NCI-H2196 (cell line): ENCODE data around the gene OTOP2.

Experiments
- DNase-seq: peaks from one replicate; lab custom pipeline; 2025; ENCODE audit not compliant: unreplicated experiment; lab: John Stamatoyannopoulos, UW

The OTOP2 gene

GRCh38 chr17:74923538-74924249 lies 379 bp upstream of the OTOP2 start:
- peak; percentile 82 for DNase-seq

GRCh38 chr17:74925242-74925641 lies 1.2 kb downstream of the OTOP2 start:
- DNase-seq, result no peak

- DNase-seq, result no peak
Measured at GRCh38 chr17:74928786-74929185, 4.7 kb downstream of the OTOP2 start.

- DNase-seq, result no peak
Measured at GRCh38 chr17:74930535-74931036, 6.5 kb downstream of the OTOP2 start.

- DNase-seq, result no peak
Measured at GRCh38 chr17:74935048-74935447, 11.0 kb downstream of the OTOP2 start.

- DNase-seq, result no peak
Measured at GRCh38 chr17:74935585-74936469, 11.8 kb downstream of the OTOP2 start, which contains the start of gene OTOP3. TSS of gene OTOP3 (plus strand) at chr17:74935898. CDS start at chr17:74935922, 24 bp downstream.

- DNase-seq, result no peak
Measured at GRCh38 chr17:74936470-74936799, 12.4 kb downstream of the OTOP2 start.

GRCh38 chr17:74937064-74938051 lies 13.3 kb downstream of the OTOP2 start:
- no peak for DNase-seq

- no peak for DNase-seq
Measured at GRCh38 chr17:74938194-74938950, 14.3 kb downstream of the OTOP2 start.

- no peak for DNase-seq
Measured at GRCh38 chr17:74939534-74939933, 15.5 kb downstream of the OTOP2 start.

- DNase-seq, result no peak
Measured at GRCh38 chr17:74941128-74941725, 17.2 kb downstream of the OTOP2 start.

- DNase-seq, result no peak
Measured at GRCh38 chr17:74943808-74944522, 19.9 kb downstream of the OTOP2 start.

GRCh38 chr17:74945543-74945942 lies 21.5 kb downstream of the OTOP2 start:
- DNase-seq, result no peak

- DNase-seq, result no peak
Measured at GRCh38 chr17:74946641-74947040, 22.6 kb downstream of the OTOP2 start.

GRCh38 chr17:74947041-74947754 lies 23.1 kb downstream of the OTOP2 start:
- no peak for DNase-seq

- peak; percentile 54 for DNase-seq
Measured at GRCh38 chr17:74949455-74950115, 25.5 kb downstream of the OTOP2 start.

- DNase-seq, result peak; percentile 56
Measured at GRCh38 chr17:74950207-74950606, 26.1 kb downstream of the OTOP2 start.

GRCh38 chr17:74951065-74951464 lies 27.0 kb downstream of the OTOP2 start:
- no peak for DNase-seq
